ENCODE data around the gene EXOG.

Gene EXOG

GRCh38 chr3:38473229-38473628 is 22.9 kb upstream of the EXOG start:
- DNase-seq, result no peak

- DNase-seq, result no peak
Observed at GRCh38 chr3:38474928-38475605, 21.1 kb upstream of the EXOG start.

DNA sequence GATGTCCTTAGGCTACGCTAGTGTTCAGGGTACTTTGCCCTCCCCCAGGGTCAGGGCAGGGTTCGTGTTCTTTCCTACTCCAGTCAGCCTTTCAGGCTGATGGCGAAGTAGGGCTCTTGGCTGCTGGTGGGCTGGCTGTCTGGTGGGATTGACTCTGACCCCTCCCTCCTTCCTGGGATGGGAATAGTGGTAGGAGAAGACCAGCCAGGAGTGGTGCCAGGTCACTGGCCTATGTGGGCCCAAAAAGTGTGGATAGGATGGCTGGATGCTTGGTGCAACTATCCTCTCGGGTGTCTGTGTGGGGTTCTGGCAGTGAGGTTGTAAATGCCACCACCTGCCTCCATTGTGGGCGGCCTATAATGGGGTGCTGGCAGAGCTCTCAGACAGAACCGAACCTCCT is 20.4 kb upstream of the EXOG start:
- no peak for DNase-seq

- DNase-seq, result no peak
Observed at GRCh38 chr3:38476157-38476756, 19.9 kb upstream of the EXOG start.

GRCh38 chr3:38477057-38477820 is 18.9 kb upstream of the EXOG start:
- no peak for DNase-seq

DNA sequence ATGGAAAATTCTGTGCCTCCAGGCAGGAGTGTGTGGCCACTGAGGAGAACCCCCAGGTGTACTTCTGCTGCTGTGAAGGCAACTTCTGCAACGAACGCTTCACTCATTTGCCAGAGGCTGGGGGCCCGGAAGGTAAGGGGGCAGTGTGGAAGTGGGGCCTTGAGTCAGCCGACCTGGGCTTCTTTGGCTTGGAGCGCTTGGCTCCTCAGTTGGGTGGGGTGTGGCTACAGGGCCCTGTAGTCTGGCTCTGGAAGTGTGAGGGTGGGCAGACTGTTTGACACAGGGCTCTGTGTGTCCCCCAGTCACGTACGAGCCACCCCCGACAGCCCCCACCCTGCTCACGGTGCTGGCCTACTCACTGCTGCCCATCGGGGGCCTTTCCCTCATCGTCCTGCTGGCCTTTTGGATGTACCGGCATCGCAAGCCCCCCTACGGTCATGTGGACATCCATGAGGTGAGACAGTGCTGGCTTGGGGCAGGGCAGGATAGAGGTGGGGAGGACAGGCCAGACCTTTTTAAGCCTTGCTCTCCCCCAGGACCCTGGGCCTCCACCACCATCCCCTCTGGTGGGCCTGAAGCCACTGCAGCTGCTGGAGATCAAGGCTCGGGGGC is 18.2 kb upstream of the EXOG start:
- no peak for DNase-seq

DNA sequence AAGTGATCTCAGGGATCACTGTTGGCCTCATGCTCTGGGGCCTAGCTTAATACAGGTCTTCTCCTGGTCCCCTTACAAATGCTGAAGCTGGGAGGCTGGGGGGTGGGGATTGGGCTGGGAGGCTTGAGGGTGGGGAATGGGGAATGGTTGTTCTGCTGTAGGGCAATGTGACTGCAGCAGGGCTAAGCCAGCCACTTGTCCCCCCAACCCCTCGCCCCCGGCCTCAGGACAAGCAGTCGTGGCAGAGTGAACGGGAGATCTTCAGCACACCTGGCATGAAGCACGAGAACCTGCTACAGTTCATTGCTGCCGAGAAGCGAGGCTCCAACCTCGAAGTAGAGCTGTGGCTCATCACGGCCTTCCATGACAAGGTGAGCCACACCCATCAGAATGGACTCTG is 17.2 kb upstream of the EXOG start:
- DNase-seq, result no peak

DNA sequence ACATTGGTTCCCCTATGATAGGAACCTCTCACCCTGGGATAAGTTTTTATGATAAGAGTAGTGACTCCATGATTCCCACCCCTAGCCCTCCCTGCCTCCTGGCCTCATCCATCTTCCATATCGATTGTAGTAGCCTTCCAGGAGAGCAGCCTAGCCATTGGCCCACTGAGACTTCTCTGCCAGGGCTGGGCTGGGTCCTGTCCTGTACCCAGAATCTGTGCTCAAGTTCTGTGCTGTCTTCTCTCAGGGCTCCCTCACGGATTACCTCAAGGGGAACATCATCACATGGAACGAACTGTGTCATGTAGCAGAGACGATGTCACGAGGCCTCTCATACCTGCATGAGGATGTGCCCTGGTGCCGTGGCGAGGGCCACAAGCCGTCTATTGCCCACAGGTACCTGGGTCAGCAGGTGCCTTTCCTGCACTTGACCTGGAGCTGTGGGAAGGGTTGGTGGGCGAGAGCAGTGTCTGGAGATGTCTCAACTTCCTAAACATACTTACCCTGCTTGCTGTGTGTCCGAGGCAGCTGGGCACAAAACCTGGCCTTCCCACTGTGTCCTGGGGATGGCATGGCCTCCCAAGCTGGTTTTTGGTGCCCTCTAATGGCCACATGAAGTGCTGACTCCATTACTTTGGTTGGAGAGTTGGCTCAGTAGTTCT is 16.6 kb upstream of the EXOG start:
- DNase-seq, result peak; percentile 71

GRCh38 chr3:38480093-38480445 is 16.1 kb upstream of the EXOG start:
- DNase-seq, result no peak

- DNase-seq, result no peak
Observed at GRCh38 chr3:38480930-38481329, 15.2 kb upstream of the EXOG start.

DNA sequence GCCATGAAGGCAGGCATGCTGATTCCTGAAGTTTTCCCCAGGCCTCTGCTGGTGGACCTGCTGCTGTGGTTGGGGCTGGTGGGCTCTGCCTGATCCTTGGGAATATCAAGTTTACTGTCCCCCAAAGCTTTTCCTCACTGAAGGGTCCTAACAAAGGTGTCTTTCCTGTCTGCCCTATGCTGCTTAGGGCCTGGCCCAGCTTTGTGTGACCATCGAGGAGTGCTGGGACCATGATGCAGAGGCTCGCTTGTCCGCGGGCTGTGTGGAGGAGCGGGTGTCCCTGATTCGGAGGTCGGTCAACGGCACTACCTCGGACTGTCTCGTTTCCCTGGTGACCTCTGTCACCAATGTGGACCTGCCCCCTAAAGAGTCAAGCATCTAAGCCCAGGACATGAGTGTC is 13.2 kb upstream of the EXOG start:
- no peak for DNase-seq

- DNase-seq, result no peak
Observed at GRCh38 chr3:38487323-38487722, 8.8 kb upstream of the EXOG start.

DNA sequence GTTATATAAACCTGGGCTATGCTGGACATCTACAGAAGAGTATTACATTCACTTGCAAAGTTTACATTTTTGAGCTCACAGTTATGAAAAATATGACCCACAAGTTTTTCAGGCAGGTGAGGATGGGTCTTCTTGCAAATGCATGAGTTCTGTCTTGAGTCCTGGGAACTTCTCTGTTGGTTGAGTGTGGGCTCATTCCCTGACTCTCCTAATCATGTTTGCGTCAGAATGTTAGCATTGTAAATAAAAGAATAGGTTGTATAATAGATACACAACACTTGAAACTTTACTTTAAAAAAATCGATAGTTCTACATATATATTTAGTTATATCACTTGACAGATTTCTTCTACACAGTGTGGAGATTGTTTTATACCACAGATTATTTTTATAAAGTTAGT is 7.2 kb upstream of the EXOG start:
- no peak for DNase-seq

GRCh38 chr3:38489766-38490165 is 6.4 kb upstream of the EXOG start:
- no peak for DNase-seq

DNA sequence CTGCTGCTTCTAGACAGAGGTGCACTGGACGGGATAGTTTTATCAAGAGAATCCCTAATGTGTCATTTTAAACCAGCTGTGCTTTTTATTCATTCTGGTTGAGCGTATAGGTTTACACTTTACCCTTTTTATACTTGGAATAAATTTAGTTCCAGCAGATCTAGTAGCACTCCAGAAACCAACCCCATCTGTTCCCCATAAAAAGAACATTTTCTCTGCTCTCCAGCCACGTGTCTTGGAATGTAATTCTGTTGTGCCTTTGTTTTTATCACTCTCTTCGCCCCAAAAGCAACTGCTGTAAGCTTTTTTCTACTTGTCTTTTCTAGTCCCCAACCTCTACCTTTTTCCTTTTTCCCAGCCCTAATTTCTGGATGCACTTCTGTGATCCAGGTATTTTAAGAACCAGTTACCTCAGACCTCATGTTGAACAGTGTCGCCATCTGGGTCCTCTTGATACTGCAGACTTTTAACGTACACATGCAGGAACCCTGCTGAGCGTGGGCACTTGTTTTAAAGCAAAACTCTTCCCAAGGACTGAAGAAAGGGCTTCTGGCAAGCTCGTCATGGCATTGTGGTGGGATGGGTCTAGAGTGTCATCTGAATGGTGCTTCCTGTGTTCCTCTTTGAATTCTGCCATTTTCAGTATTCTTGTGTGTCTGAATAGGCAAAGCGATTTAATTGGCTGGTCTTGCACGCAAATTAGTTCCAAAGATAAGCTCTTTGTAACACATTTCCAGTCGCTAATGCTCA is 5.7 kb upstream of the EXOG start:
- no peak for DNase-seq

DNA sequence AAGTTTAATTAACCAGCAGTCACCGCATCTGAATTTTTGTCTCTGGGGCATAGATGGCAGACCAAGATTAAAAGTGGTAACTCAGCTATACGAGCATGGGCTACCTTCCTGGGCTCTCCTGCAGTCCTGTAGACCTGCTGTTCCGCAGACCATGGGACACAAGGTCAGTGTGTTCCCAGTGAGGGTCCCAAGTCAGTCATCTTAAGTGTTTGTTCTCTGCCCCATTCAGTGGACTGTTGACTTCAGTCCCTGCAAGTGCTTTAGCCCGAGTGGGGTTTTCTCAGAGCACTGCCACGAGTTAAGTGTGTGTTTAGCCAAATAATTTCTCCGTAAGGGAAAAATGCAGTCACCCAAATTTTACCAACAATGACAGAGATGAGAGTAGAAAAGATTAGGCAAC is 4.9 kb upstream of the EXOG start:
- no peak for DNase-seq

GRCh38 chr3:38493031-38493430 is 3.1 kb upstream of the EXOG start:
- DNase-seq, result no peak

DNA sequence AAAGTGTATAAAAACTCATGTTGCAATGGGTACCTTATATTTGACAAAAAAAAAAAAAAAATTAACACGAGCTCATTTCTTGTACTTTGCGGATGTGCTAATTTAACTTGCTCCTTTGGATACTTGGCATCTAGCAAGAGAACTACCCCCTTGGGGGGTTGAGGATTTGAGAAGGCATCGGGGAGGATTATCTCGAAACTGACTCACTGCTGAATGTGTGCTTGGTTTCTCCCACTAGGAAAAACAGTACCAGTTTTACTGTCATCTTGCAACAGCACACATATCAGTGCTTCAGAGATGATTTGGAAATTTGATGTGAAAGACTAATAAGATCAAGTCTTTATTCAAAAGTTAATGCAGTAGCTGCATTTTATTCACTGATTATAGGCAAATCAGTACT is 891 bp downstream of the EXOG start:
- no peak for DNase-seq

DNA sequence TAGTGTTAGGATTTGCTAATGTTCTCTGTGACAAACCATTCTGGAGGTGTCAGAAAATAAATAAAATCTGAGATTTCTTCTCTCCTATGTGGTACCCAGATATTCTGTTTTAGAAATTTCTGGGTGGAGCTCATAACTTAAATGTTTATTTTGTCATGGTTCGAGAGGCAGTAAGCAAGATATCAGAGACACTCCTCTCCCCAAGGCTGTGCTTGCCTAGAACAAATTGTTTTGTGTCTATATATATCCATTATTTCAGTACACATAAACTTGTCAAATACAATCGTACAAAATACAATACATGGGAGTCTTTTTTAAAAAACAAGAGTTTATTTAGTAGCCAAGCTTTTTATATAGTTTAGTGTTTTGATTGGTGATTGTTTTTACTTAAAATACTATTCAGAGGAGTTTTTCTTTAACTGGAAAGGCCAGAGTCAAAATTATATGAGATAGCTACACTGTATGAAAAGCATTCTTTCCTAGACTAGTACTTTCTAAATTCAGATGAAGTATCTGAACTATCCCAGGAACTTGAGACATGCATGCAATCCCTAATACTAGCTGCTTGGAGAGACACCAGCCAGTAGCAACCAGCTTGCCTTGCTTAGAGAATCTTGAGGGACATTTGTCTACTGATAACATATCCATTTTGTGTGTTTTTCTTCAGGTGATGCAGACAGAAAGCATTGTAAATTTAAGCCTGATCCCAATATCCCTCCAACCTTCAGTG is 4.7 kb downstream of the EXOG start:
- no peak for DNase-seq

- DNase-seq, result no peak
Observed at GRCh38 chr3:38507120-38507519, 11.0 kb downstream of the EXOG start.

GRCh38 chr3:38509732-38510131 is 13.6 kb downstream of the EXOG start:
- no peak for DNase-seq

- no peak for DNase-seq
Observed at GRCh38 chr3:38510631-38511030, 14.5 kb downstream of the EXOG start.

Data from 8988T (cell line).